Cardiac fibroblast (primary cell): ENCODE measurements around the gene UGDH.

Experiments
- DNase-seq, 2 donors: peaks; one replicate each; pipeline versions ENCODE4 v3.0.0 to v3.0.0-alpha.2; 2010; ENCODE audit warnings: low read depth in 2 of 2
- H3K4me3 ChIP-seq, 2 donors: replicated peaks in 1 of 2; 1 replicate in 1 of 2; 2 replicates in 1 of 2; pipeline ENCODE4 v1.5.1; 2011; ENCODE audit warnings: low read depth in 2 of 2, low read length in 2 of 2, mild to moderate bottlenecking in 2 of 2, moderate library complexity in 1 of 2
- CTCF ChIP-seq: IDR thresholded peaks from one replicate; pipeline ENCODE4 v1.5.1; 2011; ENCODE audit warnings: low read depth, mild to moderate bottlenecking, low read length, inconsistent platforms

Gene UGDH

GRCh38 chr4:39495446-39496213 lies 31.6 kb downstream of the UGDH start:
- TF ChIP-seq CTCF = no peak
- DNase-seq = peak; percentile 22 to 23
- no peak overlapping the region for H3K4me3 ChIP-seq

- no peak overlapping the region for H3K4me3 ChIP-seq
- DNase-seq = no peak
- no peak for TF ChIP-seq CTCF
Observed at GRCh38 chr4:39494354-39494753, 32.9 kb downstream of the UGDH start.

- DNase-seq = no peak
- no peak for TF ChIP-seq CTCF
- no peak overlapping the region for H3K4me3 ChIP-seq
Observed at GRCh38 chr4:39490322-39490721, 36.9 kb downstream of the UGDH start.

GRCh38 chr4:39486221-39486804 lies 40.9 kb downstream of the UGDH start:
- no peak for TF ChIP-seq CTCF
- DNase-seq = no peak
- H3K4me3 ChIP-seq = no peak overlapping the region

- no peak overlapping the region for H3K4me3 ChIP-seq
- no peak for TF ChIP-seq CTCF
- DNase-seq = no peak
Observed at GRCh38 chr4:39484582-39485272, 42.5 kb downstream of the UGDH start.

- DNase-seq = no peak
- no peak overlapping the region for H3K4me3 ChIP-seq
- no peak for TF ChIP-seq CTCF
Observed at GRCh38 chr4:39480902-39481695, 46.1 kb downstream of the UGDH start.
